GM21723 (cell line): ENCODE results near the gene C1orf141.
"Not testable (repeated sequence)": the region's sequence is repeated elsewhere in the genome, so short reads cannot be mapped to it uniquely, and the experiment has no call there.

Source experiments
- ATAC-seq: cut with Tn5 transposase; IDR thresholded peaks from one replicate; pipeline ENCODE4 v1.9.1; 2021; ENCODE audit warnings: mild to moderate bottlenecking, moderate library complexity; ENCODE audit not compliant: unreplicated experiment

C1orf141 gene

GRCh38 chr1:67089685-67090208 is 45.0 kb downstream of the C1orf141 start:
- no peak for ATAC-seq

DNA sequence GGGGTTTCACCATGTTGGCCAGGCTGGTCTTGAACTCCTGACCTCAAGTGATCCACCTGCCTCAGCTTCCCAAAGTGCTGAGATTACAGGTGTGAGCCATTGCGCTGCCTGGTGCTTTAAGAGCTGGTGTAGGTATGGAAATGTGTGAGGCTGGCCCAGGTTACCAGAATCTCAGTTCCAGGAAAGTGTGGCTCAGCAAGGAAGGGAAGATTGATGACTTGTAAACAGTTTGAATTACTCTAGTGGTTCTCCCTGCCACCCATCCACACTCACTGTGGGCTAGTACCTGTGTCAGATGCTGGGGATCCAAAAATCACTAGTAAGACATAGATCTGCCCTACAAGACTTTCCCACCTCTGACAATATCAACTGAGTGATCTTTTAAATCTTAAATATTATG is 46.3 kb downstream of the C1orf141 start:
- ATAC-seq = no peak

GRCh38 chr1:67085326-67085725 is 49.4 kb downstream of the C1orf141 start:
- no peak for ATAC-seq

DNA sequence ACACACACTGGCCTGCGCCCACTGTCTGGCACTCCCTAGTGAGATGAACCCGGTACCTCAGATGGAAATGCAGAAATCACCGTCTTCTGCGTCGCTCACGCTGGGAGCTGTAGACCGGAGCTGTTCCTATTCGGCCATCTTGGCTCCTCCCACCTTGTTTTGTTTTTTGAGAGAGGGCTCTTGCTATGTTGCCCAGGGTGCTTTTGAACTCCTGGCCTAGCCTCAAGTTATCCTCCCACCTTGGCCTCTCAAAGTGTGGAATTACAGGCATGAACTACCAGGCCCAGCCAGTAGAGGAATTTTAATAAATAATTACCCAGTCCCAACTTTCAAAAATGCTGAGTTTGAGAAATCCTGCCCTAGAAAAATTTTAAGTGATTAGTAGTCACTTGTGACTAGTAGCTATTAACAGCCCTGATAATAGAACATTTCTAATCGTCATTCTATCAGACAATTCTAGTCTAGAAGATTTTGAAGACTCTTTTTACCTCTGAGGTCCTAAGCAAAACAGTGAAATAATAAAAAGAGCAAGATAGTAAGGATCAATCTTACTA is 49.9 kb downstream of the C1orf141 start:
- ATAC-seq = no peak

- ATAC-seq = no peak
Observed at GRCh38 chr1:67078291-67078690, 56.5 kb downstream of the C1orf141 start.

GRCh38 chr1:67077593-67077992 is 57.2 kb downstream of the C1orf141 start:
- no peak for ATAC-seq

DNA sequence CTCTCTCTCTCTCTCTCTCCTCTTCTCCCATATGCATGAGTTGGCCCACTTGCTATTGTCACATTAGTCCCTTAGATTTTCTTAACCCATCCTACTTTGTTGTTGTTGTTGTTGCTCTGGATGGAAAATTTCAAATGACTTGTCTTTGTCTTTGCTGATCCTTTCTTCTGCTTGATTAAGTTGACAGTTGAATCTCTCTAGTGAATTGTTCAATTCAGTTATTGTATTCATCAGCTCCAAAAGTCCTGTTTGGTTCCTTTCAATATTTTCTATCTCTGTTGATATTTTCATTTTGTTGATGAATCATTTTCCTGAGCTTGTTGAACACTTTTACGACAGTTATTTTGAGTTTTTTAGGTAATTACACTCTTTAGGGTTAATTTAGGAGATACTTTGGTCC is 62.0 kb downstream of the C1orf141 start:
- ATAC-seq = no peak

- ATAC-seq = not testable (repeated sequence)
Observed at GRCh38 chr1:67067655-67068054, 67.1 kb downstream of the C1orf141 start.

DNA sequence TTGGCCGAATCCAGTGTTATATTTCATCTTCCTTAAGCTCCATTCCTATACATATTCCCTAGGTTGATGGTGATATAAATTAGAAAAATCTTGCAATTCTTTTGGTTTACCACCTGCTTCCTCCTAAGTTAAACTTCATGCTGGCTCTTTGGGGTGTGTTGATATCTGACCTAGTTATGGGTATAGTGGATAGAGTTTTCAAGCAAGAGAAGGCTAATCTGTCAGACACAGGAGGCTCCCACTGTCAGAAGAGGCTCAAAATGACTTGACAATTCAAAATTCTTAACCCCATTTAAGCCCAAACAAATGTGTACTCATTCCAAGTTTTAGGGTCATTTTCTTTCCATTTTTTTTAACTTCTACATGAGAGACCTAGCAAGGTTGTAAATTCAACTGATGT is 72.4 kb downstream of the C1orf141 start:
- no peak for ATAC-seq

DNA sequence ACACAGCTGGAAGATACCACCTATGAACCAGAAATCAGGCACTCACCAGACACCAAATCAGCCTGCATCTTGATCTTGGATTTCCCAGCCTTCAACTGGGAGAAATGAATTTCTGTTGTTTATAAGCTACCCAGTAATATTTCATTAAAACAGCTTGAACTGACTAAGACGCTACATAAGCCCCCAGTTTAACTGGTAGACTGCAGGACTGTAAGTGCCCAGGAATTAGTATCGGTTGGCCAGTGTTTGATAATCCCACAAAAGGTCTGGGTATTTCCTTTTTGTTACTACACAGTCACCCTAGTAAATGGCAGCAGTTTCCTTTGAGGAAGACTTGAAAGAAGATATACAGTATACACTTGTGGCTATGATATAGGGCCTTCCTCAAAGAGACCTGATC is 73.5 kb downstream of the C1orf141 start:
- no peak for ATAC-seq

DNA sequence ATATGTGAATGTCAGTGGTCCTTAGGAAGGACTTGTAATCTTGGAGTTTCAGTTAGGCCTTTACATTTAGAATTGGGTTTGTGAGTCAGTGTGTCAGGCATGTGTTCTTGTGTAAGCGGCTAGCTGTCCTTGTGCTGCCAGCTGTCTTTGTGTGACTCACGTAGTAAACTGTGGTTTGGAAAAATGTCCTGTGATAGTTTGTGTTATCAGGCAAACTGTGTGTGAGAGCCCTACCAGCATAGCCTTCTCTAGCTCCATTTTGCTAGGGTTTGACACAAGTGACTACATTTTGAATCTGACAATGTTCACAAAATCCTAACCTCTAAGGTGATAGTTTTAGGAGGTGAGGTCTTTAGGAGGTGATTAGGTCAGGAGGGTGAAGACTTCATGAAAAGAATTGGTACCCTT is 74.0 kb downstream of the C1orf141 start:
- ATAC-seq = no peak

GRCh38 chr1:67059346-67059745 is 75.4 kb downstream of the C1orf141 start:
- ATAC-seq = no peak

DNA sequence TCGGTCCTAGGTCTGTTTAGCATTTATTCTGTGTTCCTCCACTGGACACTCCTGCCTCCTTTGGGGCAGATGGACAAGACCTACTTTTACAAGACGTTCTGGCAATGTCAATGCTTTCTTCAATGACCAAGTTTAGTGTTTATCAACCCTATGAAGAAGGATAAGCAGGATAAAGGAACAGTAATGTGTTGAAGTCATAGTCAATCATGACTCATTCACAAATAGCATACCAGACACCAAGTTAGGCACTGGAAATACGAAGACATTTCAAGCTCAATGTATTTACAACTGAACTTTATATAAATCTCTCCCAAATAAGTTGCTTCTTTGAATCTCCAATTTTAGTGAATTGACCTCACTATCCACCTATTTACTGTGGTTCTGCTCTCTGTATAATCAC is 76.0 kb downstream of the C1orf141 start:
- no peak for ATAC-seq

GRCh38 chr1:67058242-67058641 is 76.5 kb downstream of the C1orf141 start:
- no peak for ATAC-seq

DNA sequence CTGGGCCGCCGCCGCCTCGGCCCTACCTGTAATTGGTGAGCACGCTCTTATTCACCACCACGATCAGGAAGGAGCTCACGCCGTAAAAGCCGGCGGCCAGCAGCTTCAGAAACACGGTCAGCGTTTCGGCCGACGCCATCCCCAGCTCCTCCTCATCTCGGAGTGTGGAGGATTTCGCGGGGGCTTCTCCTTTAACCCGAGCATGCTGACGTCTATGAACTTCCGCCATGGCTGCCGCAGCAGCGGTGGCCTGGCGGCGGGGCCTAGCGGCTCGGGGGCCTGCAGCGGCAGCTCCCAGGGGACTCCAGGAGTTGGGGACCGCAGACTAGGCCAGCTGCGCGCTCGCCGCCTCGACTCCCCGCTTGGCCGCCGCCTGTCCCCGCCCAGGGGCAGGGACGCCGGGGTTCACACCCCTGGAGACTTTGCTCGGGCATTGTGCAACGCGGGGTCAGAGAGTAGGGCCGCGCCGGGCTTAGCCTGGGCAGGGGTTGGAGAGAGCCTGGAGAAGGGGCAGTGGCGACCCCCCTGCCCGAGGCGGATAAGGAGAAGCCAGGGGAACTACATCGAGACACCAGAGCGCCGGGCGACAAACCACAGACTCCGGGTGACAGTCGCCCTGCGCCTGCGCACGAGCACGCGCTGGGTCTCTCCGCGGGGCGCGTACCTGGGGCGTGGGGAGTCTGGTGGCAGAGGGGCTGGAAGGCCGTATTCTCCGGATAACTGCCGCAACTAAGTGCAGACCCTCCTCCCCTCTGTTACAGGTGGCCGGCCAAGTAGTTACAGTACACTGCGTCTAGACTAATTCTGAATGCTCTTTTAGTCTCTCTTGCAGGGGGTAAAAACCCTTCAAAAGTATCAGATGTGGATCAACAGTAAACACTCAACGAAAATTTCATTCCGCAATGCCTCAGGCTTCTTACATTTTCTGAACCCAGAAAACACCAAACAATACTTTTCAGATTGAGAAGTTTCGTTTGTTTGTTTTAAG is 80.7 kb downstream of the C1orf141 start, which contains the start of gene SLC35D1:
TSS of gene SLC35D1 (minus strand) at position 364 of the 988 bp plus-strand sequence. CDS start at position 229, 135 bp downstream.
- ATAC-seq = peak; percentile 76

GRCh38 chr1:67053535-67053784 is 81.3 kb downstream of the C1orf141 start:
- ATAC-seq = peak; percentile 46

- peak; percentile 39 for ATAC-seq
Observed at GRCh38 chr1:67052741-67053534, 81.8 kb downstream of the C1orf141 start.

GRCh38 chr1:67051196-67051595 is 83.6 kb downstream of the C1orf141 start:
- no peak for ATAC-seq

- ATAC-seq = no peak
Observed at GRCh38 chr1:67044631-67045270, 90.0 kb downstream of the C1orf141 start.

DNA sequence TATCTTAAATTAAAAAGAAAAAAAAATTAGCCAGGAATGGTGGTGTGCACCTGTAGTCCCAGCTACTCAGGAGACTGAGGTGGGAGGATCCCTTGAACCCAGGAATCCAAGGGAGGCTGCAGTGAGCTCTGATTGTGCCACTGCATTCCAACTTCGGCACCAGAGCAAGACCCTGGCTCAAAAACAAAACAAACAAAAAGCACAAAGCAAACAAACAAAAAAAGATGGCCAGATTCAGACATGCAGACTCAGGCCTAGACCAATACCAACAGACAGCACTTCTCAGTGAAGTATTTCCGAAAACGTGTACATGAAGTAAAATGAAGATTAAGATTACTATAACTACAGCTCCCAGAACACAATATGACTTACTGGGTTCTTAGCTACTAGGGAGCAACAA is 91.4 kb downstream of the C1orf141 start:
- ATAC-seq = no peak
